GM18508 (cell line): Measurements from ENCODE around the gene FANCL.
"Not testable (repeated sequence)": the region's sequence is repeated elsewhere in the genome, so short reads cannot be mapped to it uniquely, and the experiment has no call there.

Experiments used
- ATAC-seq: cut with Tn5 transposase; IDR thresholded peaks from one replicate; pipeline ENCODE4 v1.9.1; 2021; ENCODE audit warnings: moderate number of reproducible peaks; ENCODE audit not compliant: insufficient read depth, unreplicated experiment

FANCL gene

DNA sequence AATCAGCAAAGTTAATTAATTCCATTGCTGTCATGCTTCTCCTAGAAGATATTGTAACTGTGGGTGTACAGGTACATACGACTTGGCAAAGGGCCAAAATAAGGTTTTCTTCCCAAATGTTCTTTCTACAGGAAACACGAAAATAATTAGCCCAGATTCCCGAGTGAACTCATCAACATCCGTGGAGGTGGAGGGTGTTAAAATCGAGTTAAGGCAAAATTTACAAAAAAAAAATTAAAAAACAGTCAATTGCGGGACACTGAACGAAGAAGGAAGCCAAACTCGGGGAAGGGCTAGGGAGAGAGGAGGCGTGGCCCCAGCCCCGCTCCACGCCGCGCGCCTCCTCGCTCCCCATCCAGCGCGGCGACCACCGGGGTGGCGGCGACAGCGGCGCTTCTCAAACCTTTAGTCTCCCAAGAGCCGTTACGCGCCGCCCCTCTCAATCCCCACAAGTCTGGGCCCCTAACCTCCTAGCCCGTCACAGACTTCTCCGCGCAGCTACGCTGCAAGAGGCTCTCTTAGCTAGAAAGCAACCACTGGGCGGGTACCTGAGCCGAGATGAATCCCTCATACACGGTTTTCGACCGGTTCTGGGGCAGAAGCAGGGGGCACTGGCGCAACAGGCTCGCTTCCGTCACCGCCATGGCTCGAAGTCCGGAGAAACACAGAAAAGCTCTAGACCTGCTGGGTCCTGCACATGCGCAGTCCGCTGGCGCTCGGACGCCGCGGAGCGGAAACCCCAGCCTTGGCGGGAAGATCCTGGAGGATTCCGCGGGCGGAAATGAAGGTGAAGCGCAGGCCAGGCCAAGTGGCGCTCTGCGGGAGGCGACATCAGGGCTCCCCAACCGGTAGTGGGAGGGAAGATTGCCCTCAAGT lies at the start of gene FANCL:
FANCL (minus strand) TSS at position 656 of the 876 bp plus-strand sequence; CDS start at position 644, 12 bp downstream.
- ATAC-seq, result peak; percentile 52

GRCh38 chr2:58289029-58289428 lies 47.9 kb upstream of the FANCL start:
- ATAC-seq, result no peak

DNA sequence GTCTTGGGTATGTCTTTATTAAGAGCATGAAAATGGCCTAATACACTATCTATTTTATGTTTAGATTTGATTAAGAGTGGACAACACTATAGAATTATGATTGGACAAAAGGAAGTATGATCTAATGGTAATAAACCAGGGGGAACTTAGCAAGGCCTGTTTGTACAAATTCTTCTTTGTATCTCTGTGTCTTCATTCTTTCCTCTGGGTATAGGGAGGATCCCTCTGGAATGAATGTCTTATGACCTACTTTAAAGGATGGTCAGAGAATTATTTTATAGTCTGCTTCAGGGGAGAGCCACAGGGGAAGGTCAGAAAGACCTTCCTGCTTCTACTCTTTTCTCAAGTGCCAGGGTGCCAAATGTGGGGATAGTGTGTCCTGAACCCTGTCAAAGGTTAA lies 42.8 kb upstream of the FANCL start:
- no peak for ATAC-seq

DNA sequence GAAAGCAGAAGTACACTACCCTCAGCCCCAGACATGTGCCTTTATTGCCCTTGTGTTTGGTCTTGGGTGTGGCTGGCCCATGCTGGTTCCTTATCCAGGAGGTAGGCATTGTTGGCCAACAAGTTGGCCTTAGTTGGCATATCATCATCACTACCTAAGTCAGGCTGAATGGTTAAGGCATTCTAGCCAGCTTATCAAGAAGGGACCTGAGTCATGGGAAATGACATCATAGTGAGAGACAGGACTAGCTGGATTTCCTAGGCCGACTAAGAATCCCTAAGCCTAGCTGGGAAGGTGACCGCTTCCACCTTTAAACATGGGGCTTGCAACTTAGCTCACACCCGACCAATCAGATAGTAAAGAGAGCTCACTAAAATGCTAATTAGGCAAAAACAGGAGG lies 34.0 kb upstream of the FANCL start:
- not testable (repeated sequence) for ATAC-seq

GRCh38 chr2:58271826-58272225 lies 30.7 kb upstream of the FANCL start:
- no peak for ATAC-seq

DNA sequence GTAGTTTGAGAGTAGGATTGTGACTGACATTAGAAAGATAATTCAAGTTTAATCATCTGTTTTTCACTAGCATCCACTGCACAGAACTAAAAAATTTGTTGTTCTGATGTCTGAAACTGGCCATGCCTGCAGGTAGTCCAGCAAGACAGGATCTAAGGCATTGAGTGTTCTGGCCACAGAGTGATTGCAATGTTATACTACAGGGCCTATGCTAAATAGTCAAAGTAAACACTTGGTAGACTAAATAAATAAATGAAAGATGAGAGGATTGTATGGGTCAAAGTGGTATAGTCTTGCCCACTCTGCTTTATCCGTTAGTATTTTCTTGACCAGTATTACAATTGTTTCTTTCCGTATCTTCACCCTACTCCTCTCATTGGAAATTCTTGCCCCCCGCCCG lies 27.6 kb upstream of the FANCL start:
- no peak for ATAC-seq

GRCh38 chr2:58266211-58266610 lies 25.1 kb upstream of the FANCL start:
- no peak for ATAC-seq

DNA sequence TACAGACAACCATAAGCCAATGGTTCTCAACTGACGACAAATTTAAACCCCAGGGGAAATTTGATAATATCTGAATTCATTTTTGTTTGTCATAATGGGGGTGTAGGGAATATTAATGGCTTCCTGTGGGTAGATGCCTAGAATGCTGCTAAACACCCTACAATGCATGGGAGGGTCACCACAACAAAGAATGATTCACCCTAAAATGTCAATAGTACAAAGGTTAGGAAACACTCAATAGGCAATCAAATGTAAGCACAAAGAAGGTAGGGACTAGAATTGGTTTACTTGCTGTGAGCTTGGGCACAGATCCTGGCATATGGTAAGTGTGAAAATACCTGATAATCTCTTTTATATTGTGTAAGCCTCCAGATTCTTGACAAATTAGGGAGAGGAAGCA lies 20.1 kb upstream of the FANCL start:
- no peak for ATAC-seq

DNA sequence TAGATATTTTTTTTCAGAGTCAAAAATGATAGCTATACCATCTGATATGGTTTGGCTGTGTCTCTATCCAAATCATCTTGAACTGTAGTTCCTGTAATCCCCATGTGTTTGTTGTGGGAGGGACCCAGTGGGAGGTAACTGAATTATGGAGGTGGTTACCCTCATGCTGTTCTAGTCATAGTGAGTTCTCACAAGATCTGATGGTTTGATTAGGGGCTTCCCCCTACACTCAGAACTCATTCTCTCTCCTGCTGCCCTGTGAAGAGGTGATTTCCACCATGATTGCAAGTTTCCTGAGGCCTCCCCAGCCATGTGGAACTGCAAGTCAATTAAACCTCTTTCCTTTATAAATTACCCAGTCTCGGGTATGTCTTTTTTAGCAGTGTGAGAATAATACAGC lies 17.3 kb upstream of the FANCL start:
- ATAC-seq, result peak; percentile 85

- not testable (repeated sequence) for ATAC-seq
These were observed 10.4 kb upstream of the FANCL start for GRCh38 chr2:58251331-58252201.

- ATAC-seq, result no peak
These were observed 380 bp upstream of the FANCL start for GRCh38 chr2:58241546-58241864.

DNA sequence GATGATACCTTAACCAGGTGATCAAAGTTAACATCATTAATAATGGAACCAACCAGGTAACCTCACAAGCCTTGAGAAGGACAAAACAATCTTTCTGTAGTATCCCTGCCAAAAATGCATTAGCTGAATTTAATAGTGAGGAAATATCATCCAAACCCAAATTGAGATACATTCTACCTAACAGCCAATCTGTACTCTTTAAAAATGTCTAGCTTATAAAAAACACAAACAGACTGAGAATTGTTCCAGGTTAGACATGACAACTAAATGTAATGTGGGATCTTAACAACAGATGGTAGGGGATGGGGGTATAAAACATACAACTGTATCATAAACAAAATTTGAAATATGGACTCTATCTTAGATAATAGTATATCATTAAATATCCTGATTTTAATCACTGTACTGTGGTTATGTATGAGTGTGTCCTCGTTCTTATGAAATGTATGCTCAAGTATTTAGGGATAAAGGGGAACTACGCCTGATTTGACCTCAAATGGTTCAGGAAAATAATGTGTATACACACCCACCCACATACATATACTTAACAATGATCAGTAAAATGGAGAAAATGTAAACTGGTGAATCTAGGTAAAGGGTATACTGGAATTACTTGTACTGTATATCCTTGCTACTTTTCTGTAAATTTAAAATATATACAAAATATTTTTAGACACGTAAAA lies 1.7 kb downstream of the FANCL start:
- no peak for ATAC-seq

DNA sequence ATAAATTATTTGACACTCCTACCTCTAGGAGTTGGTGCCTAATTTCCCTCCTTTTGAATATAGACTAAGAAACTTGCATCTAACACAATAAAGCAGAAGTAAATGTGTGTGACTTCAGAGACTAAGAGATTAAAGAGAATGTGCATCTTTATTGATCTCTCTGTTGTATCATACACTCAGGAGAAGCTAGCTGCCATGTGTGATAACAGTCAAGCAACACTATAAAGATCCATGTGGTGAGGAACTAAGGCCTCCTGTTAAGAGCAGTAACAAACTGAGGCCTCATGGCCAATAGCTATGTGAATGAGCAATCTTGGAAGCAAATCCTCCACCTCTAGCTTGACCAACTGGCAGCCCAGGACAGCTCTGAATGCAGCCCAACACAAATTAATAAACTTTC lies 3.4 kb downstream of the FANCL start:
- no peak for ATAC-seq

- ATAC-seq, result no peak
These were observed 5.1 kb downstream of the FANCL start for GRCh38 chr2:58235984-58236383.

GRCh38 chr2:58235170-58235569 lies 6.0 kb downstream of the FANCL start:
- no peak for ATAC-seq

DNA sequence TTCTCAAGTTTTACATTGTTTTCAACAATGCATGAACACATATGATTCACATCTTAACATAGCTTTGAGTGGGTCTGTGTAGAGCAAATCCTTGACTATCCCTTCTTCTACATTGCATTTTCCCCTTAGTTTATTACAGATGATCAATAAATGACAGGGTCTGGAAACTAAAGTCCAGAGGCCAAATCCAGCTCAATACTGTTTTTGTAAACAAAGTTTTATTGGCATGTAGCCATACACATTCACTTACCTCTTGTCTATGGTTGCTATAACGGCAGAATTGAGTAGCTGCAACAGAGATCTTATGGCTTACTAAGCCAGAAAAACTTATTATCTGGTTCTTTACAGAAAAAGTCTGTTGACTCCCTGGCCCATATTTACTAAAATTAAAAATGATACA lies 12.8 kb downstream of the FANCL start:
- ATAC-seq, result no peak

- no peak for ATAC-seq
These were observed 13.8 kb downstream of the FANCL start for GRCh38 chr2:58227171-58227917.

GRCh38 chr2:58221909-58222308 lies 19.2 kb downstream of the FANCL start:
- ATAC-seq, result no peak

- ATAC-seq, result no peak
These were observed 25.7 kb downstream of the FANCL start for GRCh38 chr2:58215429-58215828.

- not testable (repeated sequence) for ATAC-seq
These were observed 30.1 kb downstream of the FANCL start for GRCh38 chr2:58210951-58211568.
